Stimulated activated effector memory CD8-positive, alpha-beta T cell treated with anti-CD3 and anti-CD28 coated beads, Interleukin-12 subunit alpha, Interleukin-12 subunit beta, amount 100 ng/mL, for 72 hours (primary cell): Measurements from ENCODE around the gene OFD1.

Experiments used
- ATAC-seq: fragments of 150-1000 bp; cut with Tn5 transposase; 2 replicates; pipeline ENCODE4 v1.10.0; 2021
- DNase-seq, 2 donors: peaks; one replicate each; pipeline ENCODE4 v3.0.0; 2021 to 2022; ENCODE audit warnings: low spot score in 2 of 2
- H3K27ac Mint-ChIP-seq: one replicate; pipeline ENCODE4 v1.8.0; 2022; ENCODE audit warnings: mild to moderate bottlenecking, mixed read lengths
- H3K36me3 Mint-ChIP-seq: one replicate; pipeline ENCODE4 v1.8.0; 2022; ENCODE audit warnings: mild to moderate bottlenecking, mixed read lengths
- H3K4me1 Mint-ChIP-seq: one replicate; pipeline ENCODE4 v1.8.0; 2022; ENCODE audit warnings: mixed read lengths
- H3K4me3 Mint-ChIP-seq: one replicate; pipeline ENCODE4 v1.8.0; 2022; ENCODE audit warnings: mild to moderate bottlenecking, mixed read lengths
- H3K9me3 Mint-ChIP-seq: one replicate; pipeline ENCODE4 v1.8.0; 2022; ENCODE audit warnings: mixed read lengths

The OFD1 gene

GRCh38 chrX:13790206-13791131 lies 55.9 kb downstream of the OFD1 start:
- no peak overlapping the region for H3K4me3 Mint-ChIP-seq
- H3K4me1 Mint-ChIP-seq: no peaks in the 10 kb centered on the region
- DNase-seq (no peak), ATAC-seq (no peak)
- H3K36me3 Mint-ChIP-seq: no peaks in the 10 kb centered on the region
- H3K27ac Mint-ChIP-seq: no peak overlapping the region
- no peaks in the 10 kb centered on the region for H3K9me3 Mint-ChIP-seq

- Mint-ChIP-seq H3K27ac (no peak overlapping the region), H3K9me3 (no peaks in the 10 kb centered on the region), H3K36me3 (no peaks in the 10 kb centered on the region), H3K4me3 (no peak overlapping the region), H3K4me1 (no peaks in the 10 kb centered on the region)
- ATAC-seq (no peak), DNase-seq (no peak)
Measured at GRCh38 chrX:13791145-13791544, 56.6 kb downstream of the OFD1 start.

GRCh38 chrX:13791559-13791958 lies 57.0 kb downstream of the OFD1 start:
- ATAC-seq (no peak), DNase-seq (no peak)
- no peaks in the 10 kb centered on the region for H3K4me1 Mint-ChIP-seq
- H3K9me3 Mint-ChIP-seq: no peaks in the 10 kb centered on the region
- H3K36me3 Mint-ChIP-seq: no peaks in the 10 kb centered on the region
- H3K4me3 Mint-ChIP-seq: no peak overlapping the region
- no peak overlapping the region for H3K27ac Mint-ChIP-seq

- Mint-ChIP-seq H3K9me3 (no peaks in the 10 kb centered on the region), H3K4me1 (no peaks in the 10 kb centered on the region), H3K36me3 (no peaks in the 10 kb centered on the region), H3K27ac (no peak overlapping the region), H3K4me3 (no peak overlapping the region)
- no peak for DNase-seq
- no peak for ATAC-seq
Measured at GRCh38 chrX:13793897-13794296, 59.3 kb downstream of the OFD1 start.

GRCh38 chrX:13794417-13794816 lies 59.9 kb downstream of the OFD1 start:
- no peaks in the 10 kb centered on the region for H3K36me3 Mint-ChIP-seq
- no peaks in the 10 kb centered on the region for H3K4me1 Mint-ChIP-seq
- DNase-seq: no peak
- ATAC-seq: no peak
- no peaks in the 10 kb centered on the region for H3K9me3 Mint-ChIP-seq
- H3K27ac Mint-ChIP-seq: no peak overlapping the region
- no peak overlapping the region for H3K4me3 Mint-ChIP-seq

GRCh38 chrX:13797512-13797911 lies 63.0 kb downstream of the OFD1 start:
- H3K4me3 Mint-ChIP-seq: no peak overlapping the region
- ATAC-seq (no peak), DNase-seq (no peak)
- H3K9me3 Mint-ChIP-seq: no peaks in the 10 kb centered on the region
- H3K36me3 Mint-ChIP-seq: no peaks in the 10 kb centered on the region
- no peak overlapping the region for H3K27ac Mint-ChIP-seq
- no peaks in the 10 kb centered on the region for H3K4me1 Mint-ChIP-seq

- Mint-ChIP-seq H3K4me1 (no peaks in the 10 kb centered on the region), H3K4me3 (no peak overlapping the region), H3K27ac (no peak overlapping the region), H3K36me3 (no peaks in the 10 kb centered on the region), H3K9me3 (no peaks in the 10 kb centered on the region)
- no peak for DNase-seq
- ATAC-seq: no peak
Measured at GRCh38 chrX:13798184-13798583, 63.6 kb downstream of the OFD1 start.

GRCh38 chrX:13803116-13803515 lies 68.6 kb downstream of the OFD1 start:
- Mint-ChIP-seq H3K4me1 (no peaks in the 10 kb centered on the region), H3K4me3 (no peak overlapping the region), H3K27ac (no peak overlapping the region), H3K36me3 (no peaks in the 10 kb centered on the region), H3K9me3 (no peaks in the 10 kb centered on the region)
- DNase-seq (no peak), ATAC-seq (no peak)

GRCh38 chrX:13805241-13805640 lies 70.7 kb downstream of the OFD1 start:
- DNase-seq: no peak
- Mint-ChIP-seq H3K4me3 (no peak overlapping the region), H3K36me3 (no peaks in the 10 kb centered on the region), H3K9me3 (no peaks in the 10 kb centered on the region), H3K27ac (no peak overlapping the region), H3K4me1 (no peaks in the 10 kb centered on the region)
- no peak for ATAC-seq

- Mint-ChIP-seq H3K4me3 (no peak overlapping the region), H3K27ac (no peak overlapping the region), H3K9me3 (no peaks in the 10 kb centered on the region), H3K4me1 (no peaks in the 10 kb centered on the region), H3K36me3 (no peaks in the 10 kb centered on the region)
- no peak for ATAC-seq
- no peak for DNase-seq
Measured at GRCh38 chrX:13808293-13808692, 73.7 kb downstream of the OFD1 start.

- ATAC-seq: no peak
- Mint-ChIP-seq H3K36me3 (no peaks in the 10 kb centered on the region), H3K4me1 (no peaks in the 10 kb centered on the region), H3K4me3 (no peak overlapping the region), H3K27ac (no peak overlapping the region), H3K9me3 (no peaks in the 10 kb centered on the region)
- no peak for DNase-seq
Measured at GRCh38 chrX:13808865-13809264, 74.3 kb downstream of the OFD1 start.

GRCh38 chrX:13815664-13816063 lies 81.1 kb downstream of the OFD1 start:
- no peaks in the 10 kb centered on the region for H3K9me3 Mint-ChIP-seq
- no peak overlapping the region for H3K27ac Mint-ChIP-seq
- H3K4me3 Mint-ChIP-seq: no peak overlapping the region
- H3K36me3 Mint-ChIP-seq: no peaks in the 10 kb centered on the region
- no peak for ATAC-seq
- DNase-seq: no peak
- no peaks in the 10 kb centered on the region for H3K4me1 Mint-ChIP-seq

GRCh38 chrX:13816176-13816575 lies 81.6 kb downstream of the OFD1 start:
- H3K27ac Mint-ChIP-seq: no peak overlapping the region
- no peaks in the 10 kb centered on the region for H3K36me3 Mint-ChIP-seq
- H3K9me3 Mint-ChIP-seq: no peaks in the 10 kb centered on the region
- DNase-seq: no peak
- H3K4me1 Mint-ChIP-seq: no peaks in the 10 kb centered on the region
- ATAC-seq: no peak
- no peak overlapping the region for H3K4me3 Mint-ChIP-seq

- ATAC-seq: no peak
- no peak for DNase-seq
- Mint-ChIP-seq H3K27ac (no peak within 1 kb of the TSS), H3K4me1 (no peaks in the 10 kb centered on the region), H3K9me3 (no peaks in the 10 kb centered on the region), H3K36me3 (no peaks in the 10 kb centered on the region), H3K4me3 (no peak within 1 kb of the TSS)
Measured at GRCh38 chrX:13816643-13817627, 82.4 kb downstream of the OFD1 start, which contains the start of gene GPM6B. Gene GPM6B, minus strand, starts transcription at chrX:13817093. Its CDS starts 189 bp downstream, at chrX:13816904.
